Lower leg skin (tissue), 3 donors: ENCODE data around the gene ADAMTS14.

Experiments
- CTCF ChIP-seq, 3 donors: fragments of 450-650 bp; IDR thresholded peaks; one replicate each; pipeline ENCODE4 v1.5.1; 2016; ENCODE audit warnings: antibody characterized with exemption in 3 of 3, mild to moderate bottlenecking in 3 of 3, moderate library complexity in 2 of 3
- POLR2A ChIP-seq, 2 donors: fragments of 450-650 bp; IDR thresholded peaks; one replicate each; pipeline ENCODE4 v1.6.1; 2016 to 2017; ENCODE audit warnings: antibody characterized with exemption in 2 of 2, mild to moderate bottlenecking in 1 of 2, moderate library complexity in 1 of 2

GRCh38 chr10:70675496-70676161 lies 3.3 kb downstream of the ADAMTS14 start:
- TF ChIP-seq CTCF (IDR thresholded peaks at IDR 0.05) = no peak
- no peak for TF ChIP-seq POLR2A (IDR thresholded peaks at IDR 0.05)
